Activated T-cell treated with anti-CD3 and anti-CD28 coated beads for 24 hours (primary cell): ENCODE data around the gene FIGN.

Source experiments
- DNase-seq: peaks from one replicate; pipeline ENCODE4 v3.0.0-alpha.2; 2020; ENCODE audit warnings: low read depth

FIGN gene

DNA sequence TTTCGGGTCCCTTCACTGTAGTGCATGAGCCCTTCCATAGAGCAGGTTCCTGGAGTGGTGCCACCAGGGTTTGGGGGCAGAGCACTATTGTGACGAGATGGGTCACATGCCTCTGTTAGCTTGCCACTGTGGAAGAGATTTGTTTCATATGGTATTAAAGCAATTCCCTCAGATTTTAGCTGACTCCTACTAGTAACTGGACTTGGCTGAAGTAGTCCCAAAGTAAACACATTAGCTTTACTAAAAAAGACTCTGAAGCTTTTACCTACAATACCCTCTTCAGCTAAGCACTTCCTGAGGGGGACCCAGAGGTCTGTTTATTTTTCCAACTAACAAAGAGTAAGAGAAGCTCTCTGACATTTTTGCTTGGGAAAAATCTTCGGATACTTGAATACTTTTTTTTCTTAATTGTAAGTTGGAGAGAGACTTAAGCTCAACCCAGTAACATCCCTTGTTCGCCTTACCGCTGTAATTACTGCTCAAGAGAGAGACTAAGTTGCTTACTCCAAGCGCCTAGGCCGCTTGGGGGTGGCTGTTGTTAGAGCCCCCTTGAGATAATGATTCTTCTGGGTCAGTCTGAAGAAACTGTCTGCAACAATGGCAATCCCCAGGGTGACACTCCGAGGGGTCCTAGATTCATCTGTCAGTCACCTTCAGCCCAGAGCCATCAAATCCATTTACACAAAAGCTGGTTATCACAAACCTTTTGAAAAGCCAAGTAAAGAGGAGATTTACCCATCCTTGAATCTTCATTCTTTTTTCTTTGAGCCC lies 177.4 kb downstream of the FIGN start:
- no peak for DNase-seq

DNA sequence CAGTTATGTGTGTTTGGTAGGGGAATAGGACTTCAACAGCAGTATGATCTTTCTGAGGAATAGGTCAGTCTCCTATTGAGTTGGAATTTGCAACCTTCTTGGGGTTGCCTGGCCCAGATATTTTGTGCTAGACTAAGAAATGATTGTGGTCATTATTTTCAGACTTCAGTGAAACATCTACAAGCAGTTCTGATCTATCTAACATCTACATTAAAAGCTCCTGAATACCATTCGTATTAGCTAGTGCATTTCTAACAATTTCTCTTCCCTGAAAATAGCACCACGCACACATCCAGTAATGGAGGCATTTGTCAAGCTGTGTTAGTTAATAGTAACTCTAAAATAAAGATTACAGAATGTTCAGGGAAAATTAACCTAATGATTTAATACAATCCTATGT lies 179.3 kb downstream of the FIGN start:
- no peak for DNase-seq

DNA sequence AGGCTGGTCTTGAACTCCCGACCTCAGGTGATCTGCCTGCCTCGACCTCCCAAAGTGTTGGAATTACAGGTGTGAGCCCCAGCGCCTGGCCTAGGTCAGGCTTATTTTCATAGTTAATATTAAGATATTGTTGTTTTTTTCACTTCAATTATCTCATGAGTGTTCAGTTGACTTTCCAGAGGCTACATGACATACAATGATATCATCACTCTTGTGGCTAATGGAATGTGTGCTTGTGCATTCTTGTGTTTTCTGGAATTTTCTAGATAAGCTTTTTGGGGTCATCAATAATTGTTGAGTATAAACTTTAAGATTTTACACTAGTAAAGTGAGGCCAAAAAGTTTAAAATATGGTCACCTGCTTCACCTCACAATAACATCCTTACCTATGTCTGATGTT lies 180.9 kb downstream of the FIGN start:
- DNase-seq = no peak

DNA sequence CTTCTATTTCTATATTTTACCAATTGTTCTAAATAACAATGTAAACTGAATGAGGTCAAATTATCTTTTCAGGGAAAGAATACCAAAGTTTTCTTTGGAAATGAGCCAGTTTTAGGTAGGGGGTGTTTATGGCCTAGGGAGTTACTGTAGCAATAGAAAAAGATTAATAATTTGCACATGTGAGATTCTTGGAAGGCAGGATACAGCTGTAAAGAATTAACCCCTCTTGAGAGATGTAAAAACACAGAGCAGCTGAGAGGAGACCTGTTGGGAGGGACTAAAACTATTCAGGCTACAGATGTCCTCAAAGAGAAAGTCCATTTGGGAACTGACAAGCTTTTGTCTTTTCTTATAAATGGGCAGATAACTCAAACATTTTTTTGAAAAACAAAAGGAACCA lies 182.2 kb downstream of the FIGN start:
- no peak for DNase-seq

DNA sequence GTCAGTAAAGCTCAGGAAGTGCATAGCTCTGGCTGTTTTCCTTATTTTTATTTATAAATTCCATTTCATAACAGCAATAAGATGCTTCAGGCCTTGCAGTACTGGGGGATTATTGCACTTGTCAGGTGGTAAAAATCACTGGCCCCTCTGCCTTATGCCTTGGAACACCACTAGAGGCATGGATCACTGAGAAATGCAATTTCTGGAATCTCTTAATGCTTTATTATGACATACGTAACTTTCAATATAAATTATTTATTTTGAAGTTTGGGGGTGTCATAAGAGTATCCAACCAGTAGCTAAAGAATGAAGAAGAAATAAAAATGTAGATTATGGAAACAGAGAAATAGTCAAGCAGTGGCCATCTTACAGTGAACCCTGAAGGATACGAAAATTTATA lies 183.1 kb downstream of the FIGN start:
- no peak for DNase-seq

DNA sequence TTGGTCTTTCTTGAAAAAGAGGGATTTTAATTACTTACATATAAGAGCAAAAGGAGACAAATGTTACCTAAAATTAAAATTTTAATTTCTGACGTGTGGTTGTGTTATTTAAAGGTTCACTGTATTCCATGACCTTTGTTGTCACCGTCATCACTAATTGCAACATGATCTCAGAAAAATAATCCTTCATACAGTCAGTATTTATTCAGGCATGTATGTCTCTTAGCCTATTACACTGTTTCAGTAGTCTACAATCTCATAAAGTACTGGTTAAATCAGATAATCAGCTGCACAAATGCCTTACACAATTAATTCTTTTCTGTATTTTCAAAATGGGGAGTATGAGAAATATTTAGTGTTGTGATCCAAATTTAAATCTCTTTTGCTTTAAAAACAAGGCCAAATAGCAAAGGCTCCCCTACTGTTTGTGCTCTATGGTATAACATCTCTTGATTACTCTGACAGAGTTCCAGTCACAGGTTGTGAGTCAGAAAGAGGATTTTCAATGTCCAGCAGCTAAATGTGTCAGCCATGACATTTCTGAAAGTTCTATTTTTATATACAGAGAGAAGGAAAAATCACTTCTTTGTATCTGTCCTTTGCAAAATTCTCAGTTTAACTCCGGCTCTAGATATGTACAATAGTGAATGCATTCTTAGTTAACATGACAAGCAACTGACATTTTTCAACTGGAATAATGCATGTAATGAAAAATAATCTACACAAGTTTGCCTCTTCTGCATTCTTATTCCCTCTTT lies 184.0 kb downstream of the FIGN start:
- DNase-seq = no peak

DNA sequence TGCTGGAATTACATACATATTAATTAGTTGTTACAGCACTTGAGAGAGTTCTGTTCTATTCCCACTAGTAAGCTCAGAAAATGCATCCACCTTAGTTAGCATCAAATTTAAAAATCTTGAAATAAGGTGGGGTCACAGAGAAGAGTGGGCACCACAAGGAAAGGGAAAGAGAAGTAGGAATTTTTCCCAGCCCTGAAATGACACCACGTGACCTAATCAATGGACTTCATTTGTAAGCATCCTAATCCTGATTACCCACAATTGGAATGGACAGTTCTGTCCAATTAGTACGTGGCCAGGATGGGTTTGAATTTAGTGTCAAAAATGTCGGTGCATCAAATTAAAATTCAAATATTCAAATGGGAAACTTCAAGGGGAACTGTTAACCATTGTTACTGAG lies 186.8 kb downstream of the FIGN start:
- DNase-seq = no peak
